Astrocyte (in vitro differentiated cells and primary cell): Measurements from ENCODE around the gene PTPRN2. TPM values are rescaled to one million over a fixed set of nuclear protein-coding genes. Genes with fewer than 3 reads are reported as not detected.

Source experiments
- DNase-seq: peaks from one replicate; pipeline ENCODE4 v3.0.0-alpha.2; 2010; ENCODE audit warnings: low read depth
- FAIRE-seq: peaks from 2 replicates; lab custom pipeline; 2011; peaks lifted over from hg19 to GRCh38; lab: Jason Lieb, UNC
- H2AFZ ChIP-seq: 2 replicates; pipeline ENCODE4 v1.6.0; 2012; ENCODE audit warnings: low read depth, low read length, inconsistent platforms
- H3K27ac ChIP-seq: 2 replicates; pipeline ENCODE4 v1.5.1; 2011; ENCODE audit warnings: low read depth, low read length, inconsistent platforms
- H3K27me3 ChIP-seq: 2 replicates; pipeline ENCODE4 v1.6.0; 2011; ENCODE audit warnings: low read length, inconsistent platforms; ENCODE audit not compliant: insufficient read depth
- H3K36me3 ChIP-seq: 2 replicates; pipeline ENCODE4 v1.5.1; 2011; ENCODE audit warnings: low read length, inconsistent platforms; ENCODE audit not compliant: insufficient read depth
- H3K4me1 ChIP-seq: 2 replicates; pipeline ENCODE4 v1.5.1; 2011; ENCODE audit warnings: low read length, inconsistent platforms; ENCODE audit not compliant: insufficient read depth
- H3K4me2 ChIP-seq: 2 replicates; pipeline ENCODE4 v1.6.0; 2012; ENCODE audit warnings: low read length, inconsistent platforms
- H3K4me3 ChIP-seq: 2 replicates; pipeline ENCODE4 v1.5.1; 2011; ENCODE audit warnings: low read depth, mild to moderate bottlenecking, low read length, inconsistent platforms; ENCODE audit not compliant: insufficient read depth
- H3K79me2 ChIP-seq: 2 replicates; pipeline ENCODE4 v1.6.0; 2012; ENCODE audit warnings: mild to moderate bottlenecking, low read length, inconsistent platforms; ENCODE audit not compliant: insufficient read depth
- H3K9ac ChIP-seq: 2 replicates; pipeline ENCODE4 v1.6.0; 2012; ENCODE audit warnings: mild to moderate bottlenecking, low read length, inconsistent platforms
- H3K9me3 ChIP-seq: 2 replicates; pipeline ENCODE4 v1.5.1; 2012; ENCODE audit warnings: low read depth, mild to moderate bottlenecking, low read length, inconsistent platforms; ENCODE audit not compliant: insufficient read depth
- H4K20me1 ChIP-seq: 2 replicates; pipeline ENCODE4 v1.6.0; 2012; ENCODE audit warnings: low read length, inconsistent platforms; ENCODE audit not compliant: insufficient read depth
- H3K27ac Mint-ChIP-seq: one replicate; pipeline ENCODE4 v1.8.0; 2021; ENCODE audit warnings: mild to moderate bottlenecking, mixed read lengths; ENCODE audit not compliant: unreplicated experiment
- H3K27me3 Mint-ChIP-seq: one replicate; pipeline ENCODE4 v1.8.0; 2021; ENCODE audit warnings: low read depth, mixed read lengths; ENCODE audit not compliant: unreplicated experiment
- H3K36me3 Mint-ChIP-seq: one replicate; pipeline ENCODE4 v1.8.0; 2021; ENCODE audit warnings: low read depth, mixed read lengths; ENCODE audit not compliant: unreplicated experiment
- H3K4me1 Mint-ChIP-seq: one replicate; pipeline ENCODE4 v1.8.0; 2021; ENCODE audit warnings: low read depth, mixed read lengths; ENCODE audit not compliant: unreplicated experiment
- H3K4me3 Mint-ChIP-seq: one replicate; pipeline ENCODE4 v1.8.0; 2021; ENCODE audit warnings: mild to moderate bottlenecking, moderate library complexity, mixed read lengths; ENCODE audit not compliant: unreplicated experiment
- H3K9me3 Mint-ChIP-seq: one replicate; pipeline ENCODE4 v1.8.0; 2021; ENCODE audit warnings: mild to moderate bottlenecking, mixed read lengths; ENCODE audit not compliant: unreplicated experiment
- EZH2 ChIP-seq: IDR thresholded peaks from 2 replicates; pipeline ENCODE4 v1.6.1; 2012; ENCODE audit warnings: mild to moderate bottlenecking, low read length, inconsistent platforms; ENCODE audit not compliant: insufficient read depth
- total RNA-seq: library from RNA; stranded (reverse); gene quantifications from 2 replicates; pipeline ENCODE4 v1.2.1, GENCODE V29; 2021
- TF ChIP-seq, protein P1 (sequence below): IDR thresholded peaks from 2 replicates; pipeline ENCODE4 v1.5.1; 2011; ENCODE audit warnings: low read depth, mild to moderate bottlenecking, inconsistent platforms, low read length, moderate library complexity; ENCODE audit not compliant: insufficient read depth

Gene PTPRN2
- total RNA-seq, 1 donor from 2014 or later: 0.09 TPM

DNA sequence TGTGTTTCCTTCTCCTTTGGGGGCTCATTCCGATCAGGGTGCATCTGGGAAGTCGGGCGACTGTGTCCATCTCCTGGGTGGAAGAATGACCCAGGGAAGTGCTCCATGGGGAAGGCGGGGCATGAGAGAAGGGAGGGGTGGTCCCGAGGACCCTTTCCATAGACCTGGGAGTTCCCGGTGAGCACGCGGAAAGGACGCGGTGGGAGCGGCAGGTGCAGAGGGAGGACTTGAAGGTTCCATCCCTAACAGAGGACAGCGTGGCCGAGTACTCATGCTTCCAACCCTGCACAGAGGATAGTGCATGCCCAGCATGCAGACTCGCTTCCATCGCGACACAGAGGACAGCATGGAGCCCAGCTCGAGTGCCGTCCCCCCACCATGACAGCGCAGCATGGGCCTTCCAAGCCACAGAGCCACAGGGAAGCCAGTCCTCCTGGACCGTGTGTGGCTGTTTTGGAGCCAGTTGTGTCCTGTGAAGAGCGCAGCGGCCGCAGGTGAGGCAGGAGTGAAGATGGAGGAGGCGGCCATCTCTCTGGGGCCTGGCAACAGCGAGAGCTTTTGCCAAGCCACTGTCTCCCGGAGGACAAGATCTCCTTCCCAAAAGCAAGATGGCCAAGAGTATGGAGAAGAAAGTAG, 969.4 kb downstream of the PTPRN2 start:
- Histone ChIP-seq H3K27me3 (no peaks in the 10 kb centered on the region), H3K9ac (no peak overlapping the region), H4K20me1 (no peaks in the 10 kb centered on the region), H3K79me2 (no peaks in the 10 kb centered on the region), H3K27ac (no peak overlapping the region), H3K36me3 (no peaks in the 10 kb centered on the region), H2AFZ (no peak overlapping the region), H3K4me1 (no peaks in the 10 kb centered on the region), H3K9me3 (no peaks in the 10 kb centered on the region), H3K4me3 (no peak overlapping the region), H3K4me2 (no peak overlapping the region)
- Mint-ChIP-seq H3K9me3 (peaks cover 37% of the 10 kb centered on the region), H3K27me3 (no peaks in the 10 kb centered on the region), H3K27ac (no peak overlapping the region), H3K36me3 (no peaks in the 10 kb centered on the region), H3K4me1 (no peaks in the 10 kb centered on the region), H3K4me3 (no peak overlapping the region)
- TF ChIP-seq, protein P1, sequence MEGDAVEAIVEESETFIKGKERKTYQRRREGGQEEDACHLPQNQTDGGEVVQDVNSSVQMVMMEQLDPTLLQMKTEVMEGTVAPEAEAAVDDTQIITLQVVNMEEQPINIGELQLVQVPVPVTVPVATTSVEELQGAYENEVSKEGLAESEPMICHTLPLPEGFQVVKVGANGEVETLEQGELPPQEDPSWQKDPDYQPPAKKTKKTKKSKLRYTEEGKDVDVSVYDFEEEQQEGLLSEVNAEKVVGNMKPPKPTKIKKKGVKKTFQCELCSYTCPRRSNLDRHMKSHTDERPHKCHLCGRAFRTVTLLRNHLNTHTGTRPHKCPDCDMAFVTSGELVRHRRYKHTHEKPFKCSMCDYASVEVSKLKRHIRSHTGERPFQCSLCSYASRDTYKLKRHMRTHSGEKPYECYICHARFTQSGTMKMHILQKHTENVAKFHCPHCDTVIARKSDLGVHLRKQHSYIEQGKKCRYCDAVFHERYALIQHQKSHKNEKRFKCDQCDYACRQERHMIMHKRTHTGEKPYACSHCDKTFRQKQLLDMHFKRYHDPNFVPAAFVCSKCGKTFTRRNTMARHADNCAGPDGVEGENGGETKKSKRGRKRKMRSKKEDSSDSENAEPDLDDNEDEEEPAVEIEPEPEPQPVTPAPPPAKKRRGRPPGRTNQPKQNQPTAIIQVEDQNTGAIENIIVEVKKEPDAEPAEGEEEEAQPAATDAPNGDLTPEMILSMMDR: no peak
- no peak for TF ChIP-seq EZH2
- FAIRE-seq (no peak), DNase-seq (no peak)

DNA sequence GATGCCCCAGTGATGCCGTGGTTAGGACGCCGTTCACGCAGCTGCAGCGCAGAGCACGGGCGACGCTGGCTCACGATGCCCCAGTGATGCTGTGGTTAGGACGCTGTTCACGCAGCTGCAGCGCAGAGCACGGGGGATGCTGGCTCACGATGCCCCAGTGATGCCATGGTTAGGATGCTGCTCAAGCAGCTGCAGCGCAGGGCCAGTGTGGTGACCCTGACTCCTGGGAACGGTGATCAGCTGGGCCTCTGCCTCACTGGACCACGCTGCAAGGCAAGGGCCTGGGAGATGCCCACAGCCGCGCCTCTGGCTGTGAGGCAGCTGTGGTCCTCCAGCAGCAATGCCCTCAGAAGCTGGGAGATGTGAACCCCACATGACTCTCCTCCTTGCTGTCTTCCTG, 970.2 kb downstream of the PTPRN2 start:
- TF ChIP-seq, protein P1: no peak
- TF ChIP-seq EZH2: no peak
- no peak overlapping the region for H3K9ac ChIP-seq
- no peak overlapping the region for H3K27ac ChIP-seq
- H2AFZ ChIP-seq: no peak overlapping the region
- no peaks in the 10 kb centered on the region for H3K4me1 Mint-ChIP-seq
- H3K79me2 ChIP-seq: no peaks in the 10 kb centered on the region
- H3K4me2 ChIP-seq: no peak overlapping the region
- H3K4me1 ChIP-seq: no peaks in the 10 kb centered on the region
- no peak overlapping the region for H3K4me3 ChIP-seq
- no peak overlapping the region for H3K4me3 Mint-ChIP-seq
- H3K9me3 ChIP-seq: no peaks in the 10 kb centered on the region
- H3K9me3 Mint-ChIP-seq: peaks cover 38% of the 10 kb centered on the region
- H3K36me3 Mint-ChIP-seq: no peaks in the 10 kb centered on the region
- no peaks in the 10 kb centered on the region for H3K27me3 ChIP-seq
- H3K27me3 Mint-ChIP-seq: no peaks in the 10 kb centered on the region
- H3K27ac Mint-ChIP-seq: no peak overlapping the region
- no peaks in the 10 kb centered on the region for H3K36me3 ChIP-seq
- DNase-seq (no peak), FAIRE-seq (no peak)
- H4K20me1 ChIP-seq: no peaks in the 10 kb centered on the region

GRCh38 chr7:157616931-157617330, 970.7 kb downstream of the PTPRN2 start:
- H3K27me3 ChIP-seq: no peaks in the 10 kb centered on the region
- H3K9me3 Mint-ChIP-seq: peaks cover 38% of the 10 kb centered on the region
- no peak for FAIRE-seq
- H3K4me3 ChIP-seq: no peak overlapping the region
- no peak overlapping the region for H2AFZ ChIP-seq
- H3K79me2 ChIP-seq: no peaks in the 10 kb centered on the region
- DNase-seq: no peak
- TF ChIP-seq EZH2: no peak
- TF ChIP-seq, protein P1: no peak
- H3K4me2 ChIP-seq: no peak overlapping the region
- H3K36me3 Mint-ChIP-seq: no peaks in the 10 kb centered on the region
- H3K27ac Mint-ChIP-seq: no peak overlapping the region
- H3K4me1 ChIP-seq: no peaks in the 10 kb centered on the region
- H3K27me3 Mint-ChIP-seq: no peaks in the 10 kb centered on the region
- H3K4me3 Mint-ChIP-seq: no peak overlapping the region
- no peaks in the 10 kb centered on the region for H3K4me1 Mint-ChIP-seq
- H4K20me1 ChIP-seq: no peaks in the 10 kb centered on the region
- H3K36me3 ChIP-seq: no peaks in the 10 kb centered on the region
- H3K9me3 ChIP-seq: no peaks in the 10 kb centered on the region
- H3K27ac ChIP-seq: no peak overlapping the region
- H3K9ac ChIP-seq: no peak overlapping the region
